NCI-H526 treated with DMSO at 0.1 percent for 48 hours (cell line): ENCODE measurements around the gene TMEM169.

Experiments
- DNase-seq: peaks from one replicate; lab custom pipeline; 2025; lab: John Stamatoyannopoulos, UW

Gene TMEM169, protein sequence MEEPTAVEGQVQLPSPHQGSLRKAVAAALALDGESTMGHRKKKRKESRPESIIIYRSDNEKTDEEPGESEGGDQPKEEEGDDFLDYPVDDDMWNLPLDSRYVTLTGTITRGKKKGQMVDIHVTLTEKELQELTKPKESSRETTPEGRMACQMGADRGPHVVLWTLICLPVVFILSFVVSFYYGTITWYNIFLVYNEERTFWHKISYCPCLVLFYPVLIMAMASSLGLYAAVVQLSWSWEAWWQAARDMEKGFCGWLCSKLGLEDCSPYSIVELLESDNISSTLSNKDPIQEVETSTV

DNA sequence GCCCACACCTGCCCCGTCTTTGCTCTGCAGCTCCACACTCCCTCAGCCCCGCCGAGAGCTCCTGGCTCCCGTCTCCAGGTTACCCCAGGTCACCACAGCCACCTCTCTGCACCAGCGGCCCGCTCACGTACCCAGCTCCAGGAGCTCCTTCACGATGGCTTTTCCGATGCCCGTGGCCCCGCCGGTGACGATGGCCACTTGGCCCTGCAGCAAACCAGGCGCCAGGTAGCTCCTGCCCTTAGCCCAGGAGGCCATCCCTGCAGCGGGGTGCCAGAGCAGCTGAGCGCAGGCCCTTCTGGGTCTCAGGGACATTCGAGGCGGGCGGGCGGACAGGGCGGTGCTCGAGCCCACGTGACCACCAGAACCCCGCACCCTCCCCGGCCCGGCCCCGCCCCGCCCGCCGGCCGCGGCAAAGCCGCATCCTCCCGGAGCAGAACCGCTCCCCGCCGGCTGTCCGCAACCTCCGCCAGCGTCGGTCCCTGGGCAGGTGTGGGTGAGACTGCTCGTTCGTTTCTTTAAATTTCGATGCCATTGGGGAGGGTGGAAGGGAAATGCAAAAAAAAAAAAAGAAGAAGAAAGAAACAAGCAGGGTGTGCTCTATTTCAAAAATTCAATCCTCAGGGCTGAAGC is at the start of gene TMEM169, which contains the start of gene PECR:
Gene TMEM169 (plus strand): TSS at position 433 of the 630 bp plus-strand sequence. CDS start 14,045 bp downstream, outside the sequence.
Gene PECR (minus strand): TSS at position 323 of the 630 bp plus-strand sequence. CDS start 68 bp downstream, at position 255.
- DNase-seq = peak; percentile 75

DNA sequence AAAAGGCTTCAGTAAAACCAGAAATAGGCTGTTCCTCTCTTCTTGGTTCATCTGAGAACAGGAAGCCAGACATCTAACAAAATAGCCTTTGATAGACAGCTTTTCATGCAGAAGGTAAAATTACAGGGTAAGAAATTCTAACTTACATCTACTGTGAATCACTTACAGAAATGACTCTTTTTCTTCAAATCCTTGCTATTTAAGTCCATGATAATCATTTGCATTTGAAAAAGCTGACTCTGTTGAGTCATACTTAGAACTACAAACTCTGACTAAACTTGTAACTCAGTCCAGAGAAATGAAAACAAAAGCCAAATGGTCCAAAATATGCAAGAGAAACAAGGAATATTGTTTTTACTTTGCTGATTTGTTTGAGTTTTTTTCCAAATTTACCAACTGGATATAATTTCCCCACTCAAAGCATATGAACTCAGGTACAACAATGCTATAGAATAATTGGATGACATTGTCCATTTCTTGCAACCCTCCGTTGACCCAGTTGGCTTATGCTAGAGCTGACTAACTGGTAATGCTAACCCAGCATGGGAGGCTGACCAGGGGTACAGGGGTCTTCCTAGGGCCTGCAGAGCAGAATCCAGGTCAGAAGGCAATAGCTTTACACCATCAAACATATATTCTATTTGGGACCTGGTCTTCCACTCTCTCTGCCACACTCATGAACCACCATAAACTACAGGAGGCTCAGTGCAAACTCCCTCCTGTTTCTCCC is 49.6 kb upstream of the TMEM169 start:
- no peak for DNase-seq

DNA sequence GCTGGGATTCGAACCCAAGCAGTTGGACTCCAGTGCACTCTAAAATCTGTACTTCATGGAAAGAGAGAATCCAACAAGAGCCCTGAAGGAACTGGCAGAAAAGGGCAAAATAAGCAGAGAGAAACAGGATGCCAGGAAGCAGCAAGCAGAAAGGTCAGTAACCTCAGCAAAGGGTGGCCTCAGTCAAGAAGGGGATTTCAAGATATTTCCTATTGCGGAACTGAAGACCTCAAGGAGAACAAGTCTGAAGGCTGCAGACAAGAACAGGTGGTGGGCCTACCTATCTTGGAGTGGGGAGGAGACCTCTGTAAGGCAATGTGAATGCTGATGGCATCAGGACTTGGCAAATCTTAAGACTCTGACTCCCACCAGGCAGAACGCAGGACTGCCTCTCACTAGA is 48.3 kb upstream of the TMEM169 start:
- DNase-seq = no peak

DNA sequence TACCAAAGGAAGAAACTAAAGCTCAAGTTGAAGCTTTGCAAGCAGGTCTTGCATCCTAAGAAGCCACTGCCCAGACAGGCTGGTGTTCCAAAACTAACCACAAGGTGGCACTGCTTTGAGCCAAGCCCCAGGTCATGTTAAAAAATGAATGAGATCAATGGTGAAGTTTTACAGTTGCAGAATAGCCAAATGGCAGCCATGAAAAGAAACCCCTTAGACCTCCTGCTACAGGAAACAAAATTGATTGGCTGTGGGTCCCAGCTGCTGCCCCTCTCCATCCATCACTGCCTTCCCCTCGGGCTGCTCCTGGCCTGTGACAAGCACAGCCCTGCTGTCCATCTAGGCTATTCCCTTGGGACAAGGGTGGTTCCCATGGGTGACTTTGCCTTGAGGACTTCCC is 47.7 kb upstream of the TMEM169 start:
- DNase-seq = peak; percentile 15

DNA sequence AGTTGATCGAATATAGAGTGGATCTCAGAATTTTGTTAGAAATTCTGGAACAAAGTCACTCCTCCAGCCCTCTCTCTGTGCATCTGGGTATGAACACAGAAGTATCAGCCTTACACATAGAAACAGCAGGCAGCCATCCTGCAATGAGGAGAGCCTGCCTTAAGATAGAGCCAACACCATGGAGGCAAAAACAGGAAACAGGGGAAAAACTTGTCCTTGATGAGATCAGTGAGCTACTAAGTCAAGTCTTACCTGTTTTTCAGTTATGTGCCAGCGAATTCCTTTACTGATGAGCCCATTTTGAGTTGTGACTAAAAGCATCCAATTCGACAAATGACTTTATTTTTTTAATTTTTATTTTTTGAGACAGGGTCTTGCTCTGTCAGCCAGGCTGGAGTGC is 41.8 kb upstream of the TMEM169 start:
- no peak for DNase-seq

DNA sequence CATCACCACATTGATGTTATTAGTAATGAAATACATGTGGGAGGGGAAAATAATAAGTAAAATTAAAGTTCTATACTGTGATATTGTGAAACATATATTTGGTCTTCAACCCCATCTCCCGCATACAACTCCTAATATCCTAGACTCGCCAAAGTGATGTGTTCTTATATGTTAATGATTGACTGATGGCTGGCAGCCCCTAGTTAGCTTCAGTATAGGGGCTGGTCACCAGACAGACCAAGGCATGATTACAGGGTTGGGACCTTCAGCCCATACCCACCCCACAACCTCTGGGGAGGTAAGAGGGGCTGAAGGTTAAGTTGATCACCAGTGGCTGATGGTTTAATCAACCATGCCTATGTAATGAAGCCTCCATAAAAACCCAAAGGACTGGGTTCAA is 40.3 kb upstream of the TMEM169 start:
- DNase-seq = no peak

DNA sequence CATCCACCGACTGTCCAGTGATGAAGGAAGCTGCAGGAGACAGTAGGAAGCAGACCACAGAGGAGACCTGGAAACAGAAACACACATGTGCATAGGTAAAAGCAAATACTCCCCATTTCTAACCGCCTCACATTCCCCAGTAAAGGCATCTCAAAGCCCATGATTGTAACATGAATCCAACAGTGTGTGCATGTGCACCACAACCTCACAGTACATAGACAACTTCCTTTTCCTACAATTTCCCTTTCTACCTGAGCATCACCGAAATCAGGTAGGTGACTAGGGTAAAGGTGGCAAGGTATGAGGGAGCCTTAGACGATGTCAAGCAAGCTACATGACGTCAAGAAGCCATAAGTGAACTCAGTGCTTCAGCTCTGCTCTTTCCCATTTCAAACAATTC is 37.8 kb upstream of the TMEM169 start:
- DNase-seq = no peak

DNA sequence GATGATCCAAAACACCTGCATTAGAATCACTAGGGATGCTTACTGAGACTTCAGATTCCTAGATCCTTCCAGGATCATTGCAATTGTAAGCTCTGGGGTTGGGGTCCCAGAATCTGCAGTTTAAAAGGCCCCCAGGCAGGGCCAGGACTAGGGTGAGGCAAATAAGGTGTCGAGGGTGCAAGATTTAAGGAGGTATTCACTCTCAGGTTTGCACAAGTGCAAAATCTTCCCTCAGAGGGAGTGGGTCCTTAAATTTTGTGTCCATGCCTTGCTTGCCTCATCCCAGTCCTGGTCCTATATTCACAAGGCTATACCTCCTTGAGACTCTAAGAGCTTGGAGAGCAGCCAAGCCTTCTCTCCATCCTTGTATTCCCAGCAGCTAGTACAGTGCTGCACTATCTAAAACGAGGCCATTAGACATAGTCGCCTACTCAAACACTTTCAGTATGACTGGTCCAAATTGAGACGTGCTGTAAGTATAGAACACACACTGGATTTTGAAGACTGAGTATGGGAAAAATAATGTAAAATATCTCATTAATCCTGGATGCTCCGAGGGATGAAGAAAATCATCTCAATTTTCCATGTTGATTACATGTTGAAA is 36.7 kb upstream of the TMEM169 start:
- no peak for DNase-seq

DNA sequence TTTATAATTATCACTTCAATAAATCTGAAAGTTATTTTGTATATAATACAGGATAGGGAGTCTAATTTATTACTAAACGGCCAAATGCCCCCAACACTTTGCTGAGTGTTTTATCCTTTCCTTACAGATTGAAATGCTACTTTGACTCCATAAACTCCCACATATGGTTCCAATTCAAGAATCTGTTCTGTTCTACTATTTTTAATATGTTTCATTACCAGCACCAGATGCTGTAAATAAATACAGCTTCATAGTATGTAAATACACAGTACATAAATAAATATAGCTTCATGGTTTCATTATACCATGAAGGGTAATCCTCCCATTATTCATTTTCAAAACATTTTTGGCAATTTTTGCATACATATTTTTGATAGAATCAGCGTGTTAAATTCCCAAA is 34.3 kb upstream of the TMEM169 start:
- DNase-seq = no peak

DNA sequence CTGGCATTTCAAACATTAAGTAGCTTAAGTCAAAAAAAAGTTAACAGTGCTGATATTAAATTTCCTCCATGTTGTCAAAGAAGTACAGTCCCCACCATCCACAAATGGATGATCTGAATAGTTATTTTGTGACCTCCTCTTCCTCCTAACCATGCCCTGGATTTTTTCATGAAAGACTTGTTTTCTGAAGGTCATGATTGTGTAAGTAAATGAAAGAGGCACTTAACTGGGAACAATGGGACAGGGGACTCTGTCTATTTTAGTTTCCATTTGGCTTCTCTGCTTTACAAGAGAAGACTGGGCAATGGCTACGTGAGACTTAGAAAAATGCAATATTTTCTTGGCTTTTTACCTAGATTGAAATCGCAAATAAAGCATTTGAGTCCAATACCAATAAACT is 32.3 kb upstream of the TMEM169 start:
- DNase-seq = no peak

DNA sequence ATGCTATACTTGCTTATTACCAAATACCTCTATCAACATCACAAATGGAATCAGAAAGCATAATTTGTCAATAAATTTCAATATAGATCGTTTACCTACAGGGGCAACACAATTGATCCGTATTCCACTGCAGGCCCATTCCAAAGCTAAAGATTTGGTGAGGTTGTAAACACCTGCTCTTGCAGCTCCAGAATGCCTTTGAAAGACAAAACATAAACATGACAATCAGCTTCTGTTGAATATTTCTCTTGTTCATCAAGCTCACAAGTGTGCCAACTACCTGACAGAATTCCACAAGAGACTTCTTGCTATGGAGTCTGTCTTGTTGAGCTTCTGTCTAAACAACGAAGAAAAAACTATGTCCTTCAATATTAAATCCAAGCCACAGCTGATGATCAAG is 30.4 kb upstream of the TMEM169 start:
- DNase-seq = no peak

DNA sequence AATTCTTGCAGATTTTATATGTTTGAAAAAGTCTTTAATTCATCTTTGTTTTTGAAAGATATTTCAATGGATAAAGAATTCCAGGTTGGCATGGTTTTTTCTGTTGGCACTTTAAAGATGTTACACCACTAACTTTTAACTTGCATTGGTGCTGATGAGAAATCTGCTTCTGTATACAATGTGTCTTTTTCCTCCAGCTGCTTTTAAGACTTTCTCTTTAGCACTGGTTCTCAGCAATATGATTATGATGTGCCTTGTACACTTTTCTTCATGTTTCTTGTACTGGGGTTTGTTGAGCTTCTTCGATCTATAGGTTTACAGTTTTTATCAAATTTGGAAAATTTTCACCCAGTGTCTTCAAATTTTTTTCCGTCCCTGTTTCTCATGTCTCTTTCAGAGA is 29.3 kb upstream of the TMEM169 start:
- no peak for DNase-seq

DNA sequence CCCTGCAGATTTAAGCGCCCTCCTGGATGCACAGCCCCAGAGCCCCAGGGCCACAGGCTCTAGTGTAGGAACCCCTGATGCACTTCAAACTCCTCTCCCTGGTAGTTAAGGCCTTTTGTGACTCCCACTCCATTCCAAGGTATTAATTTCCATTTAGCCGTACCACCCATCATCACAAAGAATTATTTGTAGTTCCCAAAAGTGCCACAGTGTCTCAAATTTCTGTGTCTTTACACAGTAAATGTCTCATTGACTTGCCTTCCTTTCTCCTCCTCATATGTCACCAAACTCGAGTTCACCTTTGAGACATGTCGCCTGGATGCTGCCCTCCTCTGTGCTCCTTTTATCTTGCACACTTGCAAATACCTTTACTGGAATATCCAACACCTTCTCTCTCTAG is 26.0 kb upstream of the TMEM169 start:
- DNase-seq = no peak

DNA sequence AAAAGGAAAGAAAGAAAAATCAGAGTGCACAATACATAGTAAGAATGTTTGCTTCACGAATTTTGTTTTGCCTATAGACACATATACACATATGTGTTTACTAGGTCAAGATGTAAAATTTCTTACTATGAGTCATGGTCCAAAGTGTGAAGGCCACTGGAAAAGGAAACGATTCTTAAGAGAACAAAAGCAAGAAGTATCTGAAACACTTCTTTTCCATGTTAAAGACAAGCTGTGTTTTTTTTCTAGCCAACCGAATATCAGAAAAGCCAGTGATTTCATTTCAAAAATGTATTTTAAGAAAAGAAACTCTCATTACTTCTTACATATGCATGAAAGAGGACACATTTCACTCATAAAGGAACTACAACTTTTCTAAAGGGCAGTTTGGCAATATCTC is 25.0 kb upstream of the TMEM169 start:
- no peak for DNase-seq

DNA sequence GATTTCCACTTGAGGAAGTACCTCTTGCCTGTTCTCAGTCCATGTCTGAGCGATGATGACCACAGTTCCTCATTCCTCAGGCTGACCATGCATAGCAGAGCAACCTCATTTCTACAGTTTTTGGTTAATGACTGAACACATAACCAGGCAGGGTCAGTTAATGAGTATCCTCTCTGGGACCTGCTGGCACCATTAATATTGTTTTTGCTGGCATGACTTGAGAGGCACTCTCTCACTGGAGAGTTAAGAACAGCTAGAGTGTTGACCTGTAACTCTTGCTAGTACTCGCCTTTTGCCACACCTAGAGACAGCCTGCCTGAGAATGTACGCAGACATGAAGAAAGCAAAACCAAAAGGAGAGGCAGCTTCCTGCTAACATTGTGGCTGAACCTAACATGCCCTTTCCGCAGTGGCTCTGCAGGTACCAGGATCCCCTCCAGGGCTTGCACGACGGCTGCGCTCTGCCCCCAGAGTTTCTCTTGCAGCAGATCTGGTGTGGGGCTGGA is 24.0 kb upstream of the TMEM169 start:
- DNase-seq = no peak

DNA sequence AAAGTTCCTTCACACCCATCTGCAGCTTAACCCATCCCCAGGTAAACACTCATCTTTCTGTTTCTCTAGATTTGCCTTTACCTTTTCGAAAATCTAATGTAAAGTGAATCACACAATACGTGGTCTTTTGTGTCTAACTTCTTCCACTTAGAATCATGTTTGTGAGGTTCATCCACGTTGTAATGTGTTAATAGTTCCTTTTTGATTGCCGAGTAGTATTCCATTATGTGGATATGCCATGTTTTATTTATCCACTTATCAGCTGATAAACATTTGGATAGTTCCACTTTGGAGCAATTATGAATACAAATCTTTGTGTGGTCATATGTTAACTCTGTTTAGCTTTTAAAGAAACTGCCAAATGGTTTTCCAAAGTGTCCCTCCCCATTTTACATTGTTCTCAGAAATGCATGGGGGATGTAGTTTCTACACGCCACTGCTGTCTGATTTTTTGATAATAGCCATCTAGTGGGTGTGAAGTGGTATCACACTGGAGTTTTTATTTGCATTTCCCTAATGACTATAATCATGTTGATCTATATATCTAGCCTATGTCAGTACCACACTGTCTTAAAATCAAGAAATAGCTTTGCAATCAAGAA is 22.4 kb upstream of the TMEM169 start:
- no peak for DNase-seq

DNA sequence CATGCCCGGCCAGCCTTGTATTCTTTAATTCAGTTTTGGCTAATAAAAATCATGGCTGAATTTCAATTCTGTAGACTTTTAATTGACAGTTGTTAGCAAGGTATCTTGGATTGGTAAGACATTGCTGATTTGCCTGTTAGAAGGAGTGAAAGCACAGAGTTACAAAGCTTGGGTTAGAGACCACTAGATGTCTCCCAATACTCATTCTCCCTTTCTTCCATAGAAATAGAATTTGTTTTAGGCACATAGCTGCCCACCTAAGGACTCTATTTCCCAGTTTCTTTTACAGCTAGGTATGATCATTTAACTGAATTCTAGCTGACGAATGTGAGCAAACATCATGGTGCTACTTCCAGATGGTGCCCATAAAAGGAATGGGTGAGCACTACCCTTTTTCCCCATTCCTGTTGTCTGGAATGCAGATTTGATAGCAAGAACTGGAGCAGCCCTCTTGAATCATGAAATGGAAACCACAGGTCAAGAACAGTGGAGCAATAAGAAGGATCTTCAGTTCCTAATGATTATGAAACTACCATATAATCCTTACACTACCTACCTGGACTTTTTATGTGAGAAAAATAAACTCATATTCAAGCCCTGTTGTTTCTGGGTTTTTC is 17.6 kb upstream of the TMEM169 start:
- no peak for DNase-seq

DNA sequence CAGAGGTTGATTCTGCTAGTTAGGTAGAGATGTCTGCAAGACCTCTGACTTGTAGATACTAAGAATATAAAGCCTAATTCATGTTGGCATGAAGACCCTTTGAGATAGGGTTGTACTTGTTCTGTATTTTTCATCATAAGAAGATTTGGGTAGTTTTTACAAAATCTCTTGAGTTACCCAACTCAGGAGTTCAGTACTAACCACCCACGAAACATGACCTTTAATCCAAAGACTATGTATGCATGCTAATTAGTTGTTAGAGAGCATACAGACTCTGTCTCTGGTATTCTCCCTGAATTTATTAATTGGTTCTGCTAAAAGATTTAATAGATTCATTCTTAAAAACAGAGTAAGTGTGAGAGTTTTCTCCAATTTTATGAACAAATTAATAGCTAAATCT is 17.1 kb upstream of the TMEM169 start:
- no peak for DNase-seq

DNA sequence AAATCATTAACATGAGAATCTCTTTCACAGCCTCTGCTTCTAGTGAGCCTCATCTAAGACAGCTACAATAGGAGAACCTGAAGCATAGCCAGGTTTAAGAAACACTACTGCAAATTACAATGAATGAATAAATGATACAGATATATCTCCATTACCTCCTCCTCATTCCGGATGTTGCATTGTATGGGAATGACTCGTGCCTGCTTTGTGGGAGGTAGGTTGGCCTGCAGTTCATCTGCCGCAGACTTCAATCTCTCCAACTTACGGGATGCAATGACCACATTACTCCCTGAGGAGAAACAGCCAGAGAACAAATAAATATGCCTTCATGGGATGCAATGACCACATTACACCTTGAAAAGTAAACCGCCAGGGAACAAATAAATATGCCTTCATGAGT is 15.5 kb upstream of the TMEM169 start:
- no peak for DNase-seq

DNA sequence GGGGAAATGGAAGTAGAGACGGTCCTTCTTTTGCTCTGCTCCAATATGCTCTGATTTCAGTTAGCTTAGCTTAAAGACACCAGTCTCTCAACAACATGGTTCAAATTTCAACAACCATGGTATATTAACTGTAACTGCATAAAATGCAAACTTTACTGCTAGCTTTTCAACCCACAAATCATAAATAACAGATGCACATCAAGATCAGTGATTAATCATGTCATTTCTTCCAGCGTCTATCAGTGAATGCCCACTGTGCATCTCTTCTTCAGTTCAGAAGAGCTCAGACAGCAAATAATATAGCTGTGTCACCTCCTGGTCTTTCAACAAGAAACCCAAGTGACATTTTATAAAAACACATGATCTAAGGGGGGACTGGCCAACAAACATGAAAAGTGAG is 12.7 kb upstream of the TMEM169 start:
- no peak for DNase-seq

DNA sequence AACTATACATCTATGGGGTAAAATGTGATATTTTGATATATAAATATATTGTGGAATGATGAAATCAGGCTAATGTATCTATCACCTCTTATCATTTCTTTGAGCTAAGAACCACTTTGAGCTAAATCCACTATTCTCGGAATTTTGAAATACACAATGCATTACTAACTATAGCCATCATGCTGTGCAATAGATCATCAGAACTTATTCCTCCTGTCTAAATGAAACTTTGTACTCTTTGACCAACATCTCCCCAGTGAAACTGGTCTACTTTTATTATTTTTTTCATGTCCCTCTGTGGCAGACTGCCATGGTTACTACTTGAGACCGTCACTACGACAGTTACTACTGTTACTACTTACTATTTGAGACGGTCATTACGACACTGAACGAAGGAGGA is 11.5 kb upstream of the TMEM169 start:
- DNase-seq = no peak
